Suppressor macrophage treated with lipopolysaccharide for 4 hours (primary cell): ENCODE results near the gene AGTPBP1.
"Not testable (repeated sequence)": the region's sequence is repeated elsewhere in the genome, so short reads cannot be mapped to it uniquely, and the experiment has no call there.

Experiments used
- DNase-seq: peaks from one replicate; pipeline ENCODE4 v3.0.0-alpha.2; 2020

Gene AGTPBP1

DNA sequence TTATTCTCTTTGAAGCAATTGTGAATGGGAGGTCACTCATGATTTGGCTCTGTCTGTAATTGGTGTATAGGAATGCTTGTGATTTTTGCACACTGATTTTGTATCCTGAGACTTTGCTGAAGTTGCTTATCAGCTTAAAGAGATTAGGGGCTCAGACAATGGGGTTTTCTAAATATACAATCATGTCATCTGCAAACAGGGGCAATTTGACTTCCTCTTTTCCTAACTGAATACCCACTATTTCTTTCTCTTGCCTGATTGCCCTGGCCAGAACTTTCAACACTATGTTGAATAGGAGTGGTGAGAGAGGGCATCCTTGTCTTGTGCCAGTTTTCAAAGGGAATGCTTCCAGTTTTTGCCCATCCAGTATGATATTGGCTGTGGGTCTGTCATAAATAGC lies 22.3 kb downstream of the AGTPBP1 start:
- not testable (repeated sequence) for DNase-seq

DNA sequence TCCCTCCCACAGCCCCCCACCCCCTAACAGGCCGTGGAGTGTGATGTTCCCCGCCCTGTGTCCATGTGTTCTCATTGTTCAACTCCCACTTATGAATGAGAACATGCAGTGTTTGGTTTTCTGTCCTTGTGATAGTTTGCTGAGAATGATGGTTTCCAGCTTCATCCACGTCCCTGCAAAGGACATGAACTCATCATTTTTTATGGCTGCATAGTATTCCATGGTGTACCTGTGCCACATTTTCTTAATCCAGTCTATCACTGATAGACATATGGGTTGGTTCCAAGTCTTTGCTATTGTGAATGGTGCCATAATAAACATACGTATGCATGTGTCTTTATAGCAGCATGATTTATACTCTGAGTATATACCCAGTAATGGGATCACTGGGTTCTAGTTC lies 23.9 kb downstream of the AGTPBP1 start:
- not testable (repeated sequence) for DNase-seq

DNA sequence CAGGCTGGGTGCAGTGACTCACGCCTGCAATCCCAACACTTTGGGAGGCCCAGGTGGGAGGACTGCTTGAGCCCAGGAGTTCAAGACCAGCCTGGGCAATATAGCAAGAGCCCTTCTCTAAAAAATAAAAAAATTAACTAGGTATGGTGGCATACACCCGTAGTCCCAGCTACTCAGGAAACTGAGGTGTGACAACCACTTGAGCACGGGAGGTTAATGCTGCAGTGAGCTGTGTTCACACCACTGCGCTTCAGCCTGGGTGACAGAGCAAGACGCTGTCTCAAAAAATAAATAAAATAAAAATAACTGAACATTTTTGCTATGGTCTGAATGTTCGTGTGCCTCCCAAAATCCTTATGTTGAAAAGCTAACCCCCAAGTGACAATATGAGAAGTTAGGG lies 24.5 kb downstream of the AGTPBP1 start:
- DNase-seq: no peak

DNA sequence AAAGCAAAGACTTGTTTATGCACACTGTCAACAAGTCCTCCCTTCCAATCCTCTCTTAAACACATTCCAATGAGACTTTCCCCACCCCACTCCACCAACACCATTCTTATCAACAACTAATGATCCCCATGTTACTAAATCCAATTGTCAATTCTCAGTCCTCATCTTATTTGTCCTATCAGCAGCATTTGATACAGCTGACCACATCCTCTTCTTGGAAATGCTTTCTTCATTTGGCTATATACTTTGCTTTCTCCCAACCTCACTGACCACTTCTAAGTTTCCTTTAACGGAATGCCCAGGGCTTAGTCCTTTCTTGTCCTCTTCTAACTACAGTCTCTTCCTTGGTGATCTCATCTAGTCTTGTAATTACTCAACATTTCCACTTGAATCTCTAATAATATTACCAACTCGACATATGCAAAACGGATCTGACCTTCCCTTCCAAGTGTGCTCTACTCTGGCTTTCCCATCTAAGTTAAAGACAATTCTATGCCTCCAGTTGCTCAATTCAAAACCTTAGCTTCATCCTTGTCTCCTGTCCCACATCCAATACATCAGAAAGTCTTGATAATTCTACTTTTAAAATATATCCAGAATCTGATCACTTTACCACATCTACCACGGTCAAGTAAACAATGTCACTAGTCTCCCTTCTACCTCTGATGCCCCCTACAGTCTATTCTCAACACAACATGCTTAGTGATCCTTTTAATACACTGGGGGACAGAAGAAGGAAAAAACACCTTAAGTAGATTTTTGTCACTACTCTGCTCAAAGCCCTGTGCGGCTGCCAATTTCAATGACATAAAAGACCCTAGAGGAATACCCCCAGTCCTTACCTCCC lies 25.5 kb downstream of the AGTPBP1 start:
- DNase-seq: peak; percentile 74

GRCh38 chr9:85715587-85715986 lies 26.2 kb downstream of the AGTPBP1 start:
- peak; percentile 81 for DNase-seq

GRCh38 chr9:85713897-85714296 lies 27.9 kb downstream of the AGTPBP1 start:
- DNase-seq: no peak

DNA sequence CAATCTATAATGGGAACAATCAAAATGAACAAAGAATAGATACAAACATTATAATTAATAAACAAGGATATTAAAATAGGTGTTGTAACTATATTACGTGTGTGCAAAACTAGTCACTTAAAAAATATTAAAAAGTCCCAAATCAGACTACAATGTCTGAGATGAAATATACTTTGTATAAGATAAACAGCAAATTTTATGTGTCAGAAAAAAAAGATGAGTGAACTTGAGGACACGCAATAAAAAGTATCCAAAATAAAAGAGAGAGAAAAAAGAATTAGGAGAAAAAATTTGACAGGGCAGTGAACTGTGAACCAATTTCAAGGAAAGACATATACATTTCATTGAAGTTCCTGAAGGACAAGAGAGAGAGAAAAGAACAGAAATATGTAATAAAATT lies 37.0 kb downstream of the AGTPBP1 start:
- no peak for DNase-seq

GRCh38 chr9:85703398-85703797 lies 38.4 kb downstream of the AGTPBP1 start:
- DNase-seq: no peak

GRCh38 chr9:85702726-85703289 lies 38.9 kb downstream of the AGTPBP1 start:
- DNase-seq: peak; percentile 19

DNA sequence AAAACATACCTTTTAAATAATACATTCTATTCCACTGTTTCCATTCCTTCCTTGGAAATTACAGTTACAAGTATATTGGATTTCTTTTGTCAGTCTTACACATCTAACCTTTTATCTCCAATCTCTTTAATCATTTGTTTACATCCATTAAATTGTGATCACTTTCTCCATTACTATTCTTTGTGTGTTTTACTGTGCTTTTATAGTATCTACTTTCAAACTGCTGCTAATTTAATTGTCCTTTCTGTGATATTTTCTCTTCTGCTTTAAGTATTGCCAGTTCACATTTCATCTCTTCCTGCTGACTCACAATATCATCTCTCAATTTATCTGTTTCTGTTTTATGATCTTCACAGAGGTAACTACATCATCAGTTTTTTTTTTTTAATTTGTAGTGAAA lies 39.6 kb downstream of the AGTPBP1 start:
- no peak for DNase-seq

DNA sequence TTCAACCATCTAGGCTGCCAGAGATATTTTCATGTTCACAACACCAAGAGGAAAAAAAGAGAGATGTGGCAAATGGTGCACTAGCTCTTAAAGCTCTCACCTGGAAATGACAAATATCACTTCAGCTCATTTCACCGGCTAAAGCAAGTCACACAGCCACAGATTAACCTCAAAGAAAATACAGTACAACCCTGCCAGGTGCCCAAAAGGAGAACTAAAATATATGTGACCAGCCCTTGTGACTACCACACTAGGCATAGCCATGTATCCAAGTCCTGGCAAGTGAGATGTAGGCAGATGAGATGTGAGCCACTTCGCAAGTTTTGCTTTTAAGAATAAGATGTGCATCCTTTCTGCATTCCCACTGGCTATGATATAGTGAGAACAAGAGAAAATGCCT lies 41.4 kb downstream of the AGTPBP1 start:
- DNase-seq: no peak

DNA sequence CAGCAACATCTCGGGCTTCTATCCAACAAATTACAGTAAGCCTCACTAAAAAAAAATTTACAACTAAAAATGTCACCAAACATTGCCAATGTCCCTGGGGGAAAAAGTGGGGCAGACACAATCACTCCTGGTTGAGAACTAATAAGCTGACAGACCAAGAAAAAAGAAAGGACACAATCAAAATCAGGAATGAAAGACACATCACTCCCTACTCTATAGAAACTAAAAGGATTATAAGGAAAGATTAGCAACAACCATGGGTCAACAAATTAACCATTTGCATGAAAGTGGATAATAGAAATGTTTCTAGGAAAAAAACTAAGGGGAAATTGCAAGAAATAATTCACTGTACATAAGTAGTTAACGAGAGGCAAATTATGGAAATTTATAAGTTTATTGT lies 53.4 kb downstream of the AGTPBP1 start:
- no peak for DNase-seq

DNA sequence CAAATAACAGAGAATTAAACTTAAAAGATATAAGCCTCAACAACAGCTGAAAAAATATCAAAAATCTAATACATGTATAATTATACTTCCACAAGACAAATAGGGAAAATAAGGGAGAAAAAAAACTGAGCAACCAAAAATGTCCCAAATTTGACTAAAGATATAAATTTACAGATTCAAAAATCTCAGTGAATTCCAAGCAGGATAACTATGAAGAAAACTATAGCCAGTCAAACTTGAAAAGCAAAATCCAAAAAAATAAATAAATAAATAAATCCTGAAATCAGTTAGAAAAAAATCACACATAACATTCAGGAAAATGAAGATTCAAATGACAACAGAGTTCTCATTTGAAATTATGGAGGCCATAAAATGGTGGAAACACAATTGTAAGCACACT lies 56.7 kb downstream of the AGTPBP1 start:
- no peak for DNase-seq

DNA sequence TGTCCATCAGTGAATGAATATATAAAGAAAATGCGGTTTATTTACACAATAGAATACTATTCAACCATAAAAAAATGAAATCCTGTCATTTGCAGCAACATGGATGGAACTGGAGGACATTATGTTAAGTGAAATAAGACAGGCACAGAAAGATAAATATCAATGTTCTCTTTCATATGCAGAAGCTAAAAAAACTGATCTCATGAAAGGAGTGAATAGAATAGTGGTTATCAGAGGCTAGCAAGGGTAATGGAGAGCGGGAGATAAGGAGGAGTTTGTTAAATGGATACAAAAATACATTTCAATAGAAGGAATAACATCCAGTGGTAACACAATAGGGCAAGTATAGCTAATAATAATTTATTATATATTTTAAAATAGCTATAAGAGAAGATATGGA lies 65.0 kb downstream of the AGTPBP1 start:
- no peak for DNase-seq

DNA sequence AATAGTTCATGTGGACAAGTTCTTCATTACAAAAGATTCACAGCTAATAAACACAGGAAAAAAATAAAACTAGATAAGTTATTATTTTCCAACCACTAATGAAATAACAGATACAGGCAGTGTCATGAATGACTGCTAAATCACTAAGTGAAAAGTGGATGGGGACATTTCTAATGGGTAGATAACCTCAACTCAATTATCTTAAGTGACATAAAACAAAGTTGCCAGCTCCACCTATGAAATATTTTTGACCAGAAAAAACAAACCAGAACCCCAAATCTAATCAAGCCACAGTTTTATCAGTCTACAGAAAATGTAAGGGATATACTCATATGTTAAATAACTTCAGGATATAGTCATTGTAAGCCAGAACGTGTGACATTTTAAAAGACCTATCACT lies 74.4 kb downstream of the AGTPBP1 start:
- no peak for DNase-seq

GRCh38 chr9:85666086-85666485 lies 75.7 kb downstream of the AGTPBP1 start:
- no peak for DNase-seq

- DNase-seq: peak; percentile 47
Observed at GRCh38 chr9:85662573-85662972, 79.2 kb downstream of the AGTPBP1 start.

DNA sequence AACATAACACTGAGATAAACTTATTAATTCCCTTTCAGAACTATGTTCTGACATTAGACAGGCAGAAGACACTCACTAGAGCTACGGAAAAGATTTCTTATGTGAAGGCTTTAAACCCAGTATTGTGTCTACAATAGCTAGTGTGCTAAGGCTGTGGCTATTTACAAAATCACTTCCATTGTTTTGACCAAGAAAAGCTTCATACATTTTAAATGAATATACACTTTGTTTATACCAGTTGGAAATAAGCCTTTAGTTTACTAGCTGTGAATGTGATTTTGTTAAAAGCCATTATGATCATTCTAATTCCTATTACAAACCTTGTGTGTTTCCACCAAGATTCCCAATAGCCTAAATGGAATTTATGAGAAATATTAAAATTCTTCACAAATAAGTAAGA lies 83.0 kb downstream of the AGTPBP1 start:
- no peak for DNase-seq

DNA sequence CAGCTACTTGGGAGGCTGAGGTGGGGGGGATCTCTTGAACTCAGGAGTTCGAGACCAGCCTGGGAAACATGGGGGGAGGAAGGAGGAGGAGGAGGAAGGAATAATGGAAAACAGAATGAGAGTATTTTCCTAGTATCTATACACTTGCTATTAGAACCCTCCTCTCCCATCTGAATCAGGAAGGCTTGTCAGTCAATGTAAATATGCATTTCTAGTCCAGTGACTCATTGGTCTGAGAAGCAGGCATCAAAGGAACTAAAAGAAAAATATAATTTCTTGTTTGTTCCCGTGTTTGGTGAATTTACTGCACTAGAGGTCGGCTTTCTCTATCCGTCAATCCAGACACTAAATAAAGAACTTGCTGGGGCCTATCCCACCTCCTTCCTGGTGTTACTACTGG lies 88.6 kb downstream of the AGTPBP1 start:
- no peak for DNase-seq

- DNase-seq: peak; percentile 6
Observed at GRCh38 chr9:85647571-85647970, 94.2 kb downstream of the AGTPBP1 start.

DNA sequence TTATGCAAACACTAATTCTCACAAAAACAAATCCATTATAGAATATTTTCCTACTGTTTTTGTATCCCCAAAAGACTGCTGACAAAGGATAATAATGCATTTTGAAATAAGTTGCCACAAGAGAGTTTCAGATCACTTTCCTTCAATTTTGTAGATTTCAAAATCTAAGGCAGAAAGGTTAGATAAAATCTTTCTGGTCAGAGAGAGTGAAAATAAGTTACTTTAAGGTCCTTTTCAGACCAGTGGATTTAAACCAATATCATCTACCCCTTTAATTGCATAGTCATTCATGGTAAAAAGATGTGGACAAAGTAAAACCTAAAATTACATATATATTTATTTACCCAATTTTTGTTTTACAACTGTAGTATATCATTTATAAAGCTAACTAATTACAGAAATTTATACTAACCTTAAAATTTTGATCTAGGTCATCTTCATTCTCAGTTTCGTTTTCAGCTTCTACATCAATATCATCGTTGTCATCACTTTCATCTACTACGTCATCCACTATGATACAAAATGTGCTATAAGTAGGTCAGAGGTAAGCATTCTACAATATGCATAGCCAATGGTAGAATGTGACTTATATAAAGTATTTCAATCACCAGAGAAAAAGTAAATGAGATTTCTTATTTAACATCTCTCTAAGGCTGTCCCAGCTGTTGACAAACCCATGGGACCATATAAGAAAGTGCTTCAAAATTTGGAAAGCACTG lies 95.7 kb downstream of the AGTPBP1 start:
- DNase-seq: no peak

DNA sequence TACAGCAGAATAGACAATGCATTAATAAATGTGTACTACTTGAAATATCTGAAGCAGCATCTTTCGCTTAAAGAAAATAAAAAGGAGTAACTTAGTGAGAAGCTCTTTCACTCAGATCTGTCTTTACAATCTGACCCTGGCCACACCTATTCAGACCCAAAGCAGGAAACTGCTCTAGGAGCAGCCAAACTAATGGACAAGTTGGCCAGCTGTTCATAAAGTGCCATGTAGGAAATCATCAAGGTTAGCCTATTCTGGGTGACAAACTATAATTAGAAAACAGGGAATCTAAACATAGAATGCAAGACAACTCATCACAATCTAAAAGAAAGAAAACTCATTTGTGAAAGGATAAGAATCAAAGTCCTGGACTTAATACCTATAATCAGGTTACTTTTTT lies 101.3 kb downstream of the AGTPBP1 start:
- no peak for DNase-seq

DNA sequence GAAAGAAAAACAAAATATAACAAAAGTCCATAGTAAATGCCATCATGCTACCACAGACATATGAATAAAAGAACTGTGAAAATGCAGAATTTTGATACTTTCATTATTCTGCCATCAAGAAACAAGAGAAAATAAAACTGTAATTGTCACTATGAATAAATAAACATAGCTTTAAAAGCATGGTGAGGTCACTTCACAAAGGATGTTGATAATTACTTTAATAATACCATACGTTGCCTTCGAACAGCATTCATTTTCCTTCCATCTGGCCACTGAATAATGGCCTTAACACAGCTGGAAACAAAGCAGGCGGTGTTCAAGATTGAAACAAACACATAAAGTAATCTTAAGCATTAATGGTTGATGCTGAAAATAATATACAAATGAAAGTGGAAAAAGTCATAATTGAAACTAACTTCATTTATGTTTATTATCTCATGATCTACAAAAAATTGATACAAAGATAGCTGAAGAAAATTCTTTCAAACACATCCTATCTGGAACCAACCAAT lies 102.0 kb downstream of the AGTPBP1 start:
- DNase-seq: no peak

- no peak for DNase-seq
Observed at GRCh38 chr9:85631809-85632208, 109.9 kb downstream of the AGTPBP1 start.
